Suprapubic skin (tissue), 3 donors: ENCODE data around the gene SLC5A9.

ENCODE experiments used
- POLR2A ChIP-seq, 2 donors: fragments of 450-650 bp; IDR thresholded peaks; one replicate each; pipeline ENCODE4 v1.6.1; 2017; ENCODE audit warnings: antibody characterized with exemption in 2 of 2, mild to moderate bottlenecking in 2 of 2, moderate library complexity in 2 of 2
- TF ChIP-seq, protein P1 (sequence below), 2 donors: fragments of 200-600 bp in 1 of 2; fragments of 450-650 bp in 1 of 2; sonication (generic) in 1 of 2; IDR thresholded peaks; one replicate each; pipeline ENCODE4 v1.5.1; 2016 to 2019; ENCODE audit warnings: antibody characterized with exemption in 2 of 2, mild to moderate bottlenecking in 1 of 2, moderate library complexity in 1 of 2

- TF ChIP-seq, protein P1, sequence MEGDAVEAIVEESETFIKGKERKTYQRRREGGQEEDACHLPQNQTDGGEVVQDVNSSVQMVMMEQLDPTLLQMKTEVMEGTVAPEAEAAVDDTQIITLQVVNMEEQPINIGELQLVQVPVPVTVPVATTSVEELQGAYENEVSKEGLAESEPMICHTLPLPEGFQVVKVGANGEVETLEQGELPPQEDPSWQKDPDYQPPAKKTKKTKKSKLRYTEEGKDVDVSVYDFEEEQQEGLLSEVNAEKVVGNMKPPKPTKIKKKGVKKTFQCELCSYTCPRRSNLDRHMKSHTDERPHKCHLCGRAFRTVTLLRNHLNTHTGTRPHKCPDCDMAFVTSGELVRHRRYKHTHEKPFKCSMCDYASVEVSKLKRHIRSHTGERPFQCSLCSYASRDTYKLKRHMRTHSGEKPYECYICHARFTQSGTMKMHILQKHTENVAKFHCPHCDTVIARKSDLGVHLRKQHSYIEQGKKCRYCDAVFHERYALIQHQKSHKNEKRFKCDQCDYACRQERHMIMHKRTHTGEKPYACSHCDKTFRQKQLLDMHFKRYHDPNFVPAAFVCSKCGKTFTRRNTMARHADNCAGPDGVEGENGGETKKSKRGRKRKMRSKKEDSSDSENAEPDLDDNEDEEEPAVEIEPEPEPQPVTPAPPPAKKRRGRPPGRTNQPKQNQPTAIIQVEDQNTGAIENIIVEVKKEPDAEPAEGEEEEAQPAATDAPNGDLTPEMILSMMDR (IDR thresholded peaks at IDR 0.05): no peak
- no peak for TF ChIP-seq POLR2A (IDR thresholded peaks at IDR 0.05)
These were observed 28.8 kb downstream of the SLC5A9 start for GRCh38 chr1:48251323-48251722.
